HEK293 (cell line): ENCODE measurements around the gene FBXO9.

Source experiments
- CTCF ChIA-PET: fragments of 350-600 bp; formaldehyde crosslinking; extraction: SDS; loops from one replicate; lab custom pipeline; 2021; ENCODE audit warnings: antibody characterized with exemption; lab: Yijun Ruan, JAX
- POLR2A ChIA-PET: fragments of 300-600 bp; formaldehyde crosslinking; extraction: SDS; loops from one replicate; lab custom pipeline; 2020; ENCODE audit warnings: antibody characterized with exemption, inconsistent platforms; lab: Yijun Ruan, JAX
- H3K27ac ChIP-seq: fragments of 200-500 bp; sonication (Bioruptor generic); 2 replicates; pipeline ENCODE4 v1.5.1; 2014; ENCODE audit warnings: low read depth, low read length, control low read depth, inconsistent platforms; ENCODE audit errors: extremely low read depth
- H3K36me3 ChIP-seq, 2 experiments: fragments of 200-500 bp in 1 of 2; sonication (Bioruptor generic) in 1 of 2; 1 replicate in 1 of 2; 2 replicates in 1 of 2; pipeline ENCODE4 v1.5.1; 2014 to 2017; ENCODE audit warnings: inconsistent platforms in 2 of 2, low read length in 2 of 2; ENCODE audit not compliant: control insufficient read depth in 2 of 2, insufficient read depth in 1 of 2
- H3K4me1 ChIP-seq: fragments of 200-500 bp; sonication (Bioruptor generic); 2 replicates; pipeline ENCODE4 v1.5.1; 2014; ENCODE audit warnings: mild to moderate bottlenecking, low read length, inconsistent platforms; ENCODE audit not compliant: control insufficient read depth, insufficient read depth
- H3K4me3 ChIP-seq: 2 replicates; pipeline ENCODE4 v1.5.1; 2011; ENCODE audit warnings: low read depth, mild to moderate bottlenecking, control low read depth, low read length, moderate library complexity
- H3K9me3 ChIP-seq: fragments of 200-500 bp; sonication (Bioruptor generic); 2 replicates; pipeline ENCODE4 v1.5.1; 2014; ENCODE audit warnings: low read depth, low read length, inconsistent platforms; ENCODE audit not compliant: control insufficient read depth, insufficient read depth
- TCF7L2 ChIP-seq: IDR thresholded peaks from 2 replicates; pipeline ENCODE4 v1.6.1; 2011; ENCODE audit warnings: low read depth, mild to moderate bottlenecking, inconsistent platforms, low read length, moderate library complexity, borderline replicate concordance
- YY2 ChIP-seq: fragments of 450-650 bp; formaldehyde crosslinking; IDR thresholded peaks from 2 replicates; pipeline ENCODE4 v1.5.1; 2016; ENCODE audit warnings: missing biosample characterization, missing genetic modification characterization
- ZBTB1 ChIP-seq: fragments of 450-650 bp; formaldehyde crosslinking; IDR thresholded peaks from 2 replicates; pipeline ENCODE4 v1.5.1; 2016; ENCODE audit warnings: missing biosample characterization, missing genetic modification characterization
- ZBTB20 ChIP-seq: fragments of 450-650 bp; formaldehyde crosslinking; IDR thresholded peaks from 2 replicates; pipeline ENCODE4 v1.5.1; 2016; ENCODE audit warnings: missing biosample characterization, missing genetic modification characterization
- ZBTB21 ChIP-seq: fragments of 450-650 bp; formaldehyde crosslinking; IDR thresholded peaks from 2 replicates; pipeline ENCODE4 v1.5.1; 2017; ENCODE audit warnings: missing biosample characterization, missing genetic modification characterization
- ZNF121 ChIP-seq: fragments of 450-650 bp; formaldehyde crosslinking; IDR thresholded peaks from 2 replicates; pipeline ENCODE4 v1.5.1; 2016; ENCODE audit warnings: missing biosample characterization, missing genetic modification characterization
- ZNF157 ChIP-seq: fragments of 450-650 bp; formaldehyde crosslinking; IDR thresholded peaks from 2 replicates; pipeline ENCODE4 v1.5.1; 2016; ENCODE audit warnings: missing biosample characterization, missing genetic modification characterization
- ZNF248 ChIP-seq: fragments of 450-650 bp; formaldehyde crosslinking; IDR thresholded peaks from 2 replicates; pipeline ENCODE4 v1.5.1; 2017; ENCODE audit warnings: missing biosample characterization, missing genetic modification characterization
- ZNF26 ChIP-seq: fragments of 450-650 bp; formaldehyde crosslinking; IDR thresholded peaks from 2 replicates; pipeline ENCODE4 v1.5.1; 2016; ENCODE audit warnings: missing biosample characterization, missing genetic modification characterization
- ZNF302 ChIP-seq: fragments of 450-650 bp; formaldehyde crosslinking; IDR thresholded peaks from 2 replicates; pipeline ENCODE4 v1.5.1; 2016; ENCODE audit warnings: missing biosample characterization, missing genetic modification characterization, low read depth
- ZNF416 ChIP-seq: fragments of 450-650 bp; formaldehyde crosslinking; IDR thresholded peaks from 2 replicates; pipeline ENCODE4 v1.5.1; 2016; ENCODE audit warnings: missing biosample characterization, missing genetic modification characterization
- ZNF426 ChIP-seq: fragments of 450-650 bp; formaldehyde crosslinking; IDR thresholded peaks from 2 replicates; pipeline ENCODE4 v1.5.1; 2017; ENCODE audit warnings: missing biosample characterization, missing genetic modification characterization, mild to moderate bottlenecking, inconsistent platforms, moderate library complexity
- ZNF544 ChIP-seq: fragments of 450-650 bp; formaldehyde crosslinking; IDR thresholded peaks from 2 replicates; pipeline ENCODE4 v1.5.0; 2017; ENCODE audit warnings: missing biosample characterization, missing genetic modification characterization
- ZNF549 ChIP-seq: fragments of 450-650 bp; IDR thresholded peaks from 2 replicates; pipeline ENCODE4 v1.5.1; 2018; ENCODE audit warnings: missing biosample characterization, missing genetic modification characterization, mild to moderate bottlenecking, inconsistent platforms, moderate library complexity
- ZNF580 ChIP-seq: fragments of 450-650 bp; formaldehyde crosslinking; IDR thresholded peaks from 2 replicates; pipeline ENCODE4 v1.5.1; 2016; ENCODE audit warnings: missing biosample characterization, missing genetic modification characterization
- ZNF610 ChIP-seq: fragments of 450-650 bp; formaldehyde crosslinking; IDR thresholded peaks from 2 replicates; pipeline ENCODE4 v1.5.1; 2016; ENCODE audit warnings: missing biosample characterization, missing genetic modification characterization, borderline replicate concordance
- ZNF654 ChIP-seq: fragments of 450-650 bp; formaldehyde crosslinking; IDR thresholded peaks from 2 replicates; pipeline ENCODE4 v1.5.1; 2016; ENCODE audit warnings: low read depth, missing biosample characterization, missing genetic modification characterization
- ZNF692 ChIP-seq: fragments of 450-650 bp; formaldehyde crosslinking; IDR thresholded peaks from 2 replicates; pipeline ENCODE4 v1.5.1; 2016; ENCODE audit warnings: missing biosample characterization, missing genetic modification characterization
- TF ChIP-seq, protein P1 (sequence below): fragments of 450-650 bp; formaldehyde crosslinking; IDR thresholded peaks from 2 replicates; pipeline ENCODE4 v1.5.1; 2016; ENCODE audit warnings: missing biosample characterization, missing genetic modification characterization, borderline replicate concordance
- TF ChIP-seq, protein P2 (sequence below): fragments of 450-650 bp; formaldehyde crosslinking; IDR thresholded peaks from 2 replicates; pipeline ENCODE4 v1.5.1; 2017; ENCODE audit warnings: missing biosample characterization, missing genetic modification characterization

FBXO9 gene

DNA sequence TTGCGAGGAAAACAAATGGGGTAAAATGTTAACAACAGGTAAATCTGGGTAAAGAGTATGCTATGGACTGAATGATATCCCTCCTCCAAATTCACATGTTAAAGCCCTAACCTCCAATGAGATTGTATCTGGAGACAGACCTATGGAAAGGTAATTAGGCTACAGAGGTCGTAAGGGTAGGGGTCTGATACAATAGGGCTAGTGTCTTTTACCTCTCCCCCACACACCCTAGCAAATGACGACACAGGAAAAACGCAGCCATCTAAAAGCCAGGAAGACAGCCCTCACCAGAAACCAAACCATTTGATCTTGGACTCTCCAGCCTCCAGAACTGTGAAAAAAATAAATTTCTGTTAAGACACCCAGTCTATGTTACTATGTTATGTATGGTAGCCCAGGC lies 20.6 kb upstream of the FBXO9 start:
- no peak for TF ChIP-seq ZNF610 (tag by site-specific recombination)
- TF ChIP-seq ZNF302 (tag by site-specific recombination), result no peak
- TF ChIP-seq, protein P1, sequence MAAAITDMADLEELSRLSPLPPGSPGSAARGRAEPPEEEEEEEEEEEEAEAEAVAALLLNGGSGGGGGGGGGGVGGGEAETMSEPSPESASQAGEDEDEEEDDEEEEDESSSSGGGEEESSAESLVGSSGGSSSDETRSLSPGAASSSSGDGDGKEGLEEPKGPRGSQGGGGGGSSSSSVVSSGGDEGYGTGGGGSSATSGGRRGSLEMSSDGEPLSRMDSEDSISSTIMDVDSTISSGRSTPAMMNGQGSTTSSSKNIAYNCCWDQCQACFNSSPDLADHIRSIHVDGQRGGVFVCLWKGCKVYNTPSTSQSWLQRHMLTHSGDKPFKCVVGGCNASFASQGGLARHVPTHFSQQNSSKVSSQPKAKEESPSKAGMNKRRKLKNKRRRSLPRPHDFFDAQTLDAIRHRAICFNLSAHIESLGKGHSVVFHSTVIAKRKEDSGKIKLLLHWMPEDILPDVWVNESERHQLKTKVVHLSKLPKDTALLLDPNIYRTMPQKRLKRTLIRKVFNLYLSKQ (tag by site-specific recombination), result no peak
- TF ChIP-seq ZBTB20 (tag by site-specific recombination), result no peak
- no peak for TF ChIP-seq TCF7L2
- TF ChIP-seq ZNF544 (tag by site-specific recombination), result no peak
- TF ChIP-seq ZNF26 (tag by site-specific recombination), result no peak
- TF ChIP-seq ZNF692, result no peak
- Histone ChIP-seq H3K9me3 (no peaks in the 10 kb centered on the region), H3K4me3 (no peak overlapping the region), H3K27ac (no peak overlapping the region), H3K36me3 (peaks cover 4 to 21% of the 10 kb centered on the region in 2 experiments; a peak in 2 of 3 replicates), H3K4me1 (peaks cover 2% of the 10 kb centered on the region; the same call in 1 of the 2 replicates)
- ChIA-PET POLR2A (no interaction called here), CTCF (interaction anchor here (0.6 kb wide), 1 partner anchor 46 kb away, joined by 3 read pairs; no protein-coding TSS in a partner anchor)

GRCh38 chr6:53045891-53046673 lies 19.1 kb upstream of the FBXO9 start:
- H3K4me1 ChIP-seq, result peaks cover 2% of the 10 kb centered on the region; the same call in 1 of the 2 replicates
- no peak overlapping the region for H3K4me3 ChIP-seq
- ChIA-PET CTCF (interaction anchor here (0.6 kb wide), 2 partner anchors 16 to 53 kb away, joined by 3 read pairs; no protein-coding TSS in a partner anchor), POLR2A (no interaction called here)
- TF ChIP-seq ZNF416 (tag by site-specific recombination), result no peak
- no peak for TF ChIP-seq ZNF157 (tag by site-specific recombination)
- no peak for TF ChIP-seq ZNF580
- no peak overlapping the region for H3K27ac ChIP-seq
- no peaks in the 10 kb centered on the region for H3K9me3 ChIP-seq
- peaks cover 0 to 6% of the 10 kb centered on the region in 2 experiments; a peak in 1 of 3 replicates for H3K36me3 ChIP-seq

GRCh38 chr6:53048431-53049195 lies 16.6 kb upstream of the FBXO9 start:
- POLR2A ChIA-PET, result interaction anchor here (0.7 to 1.0 kb wide), 2 partner anchors 8 to 17 kb away, joined by 3 read pairs; partner anchors contain the start of gene FBXO9

More at GRCh38 chr6:53048431-53049195, 16.6 kb upstream of the FBXO9 start:
- no peaks in the 10 kb centered on the region for H3K9me3 ChIP-seq
- TF ChIP-seq ZBTB21 (tag by site-specific recombination) (no peak), ZNF248 (tag by site-specific recombination) (no peak), ZNF654 (tag by site-specific recombination) (no peak), ZNF549 (no peak), ZNF121 (tag by site-specific recombination) (no peak), YY2 (no peak), ZBTB1 (no peak), ZNF426 (tag by site-specific recombination) (no peak)
- TF ChIP-seq, protein P2, sequence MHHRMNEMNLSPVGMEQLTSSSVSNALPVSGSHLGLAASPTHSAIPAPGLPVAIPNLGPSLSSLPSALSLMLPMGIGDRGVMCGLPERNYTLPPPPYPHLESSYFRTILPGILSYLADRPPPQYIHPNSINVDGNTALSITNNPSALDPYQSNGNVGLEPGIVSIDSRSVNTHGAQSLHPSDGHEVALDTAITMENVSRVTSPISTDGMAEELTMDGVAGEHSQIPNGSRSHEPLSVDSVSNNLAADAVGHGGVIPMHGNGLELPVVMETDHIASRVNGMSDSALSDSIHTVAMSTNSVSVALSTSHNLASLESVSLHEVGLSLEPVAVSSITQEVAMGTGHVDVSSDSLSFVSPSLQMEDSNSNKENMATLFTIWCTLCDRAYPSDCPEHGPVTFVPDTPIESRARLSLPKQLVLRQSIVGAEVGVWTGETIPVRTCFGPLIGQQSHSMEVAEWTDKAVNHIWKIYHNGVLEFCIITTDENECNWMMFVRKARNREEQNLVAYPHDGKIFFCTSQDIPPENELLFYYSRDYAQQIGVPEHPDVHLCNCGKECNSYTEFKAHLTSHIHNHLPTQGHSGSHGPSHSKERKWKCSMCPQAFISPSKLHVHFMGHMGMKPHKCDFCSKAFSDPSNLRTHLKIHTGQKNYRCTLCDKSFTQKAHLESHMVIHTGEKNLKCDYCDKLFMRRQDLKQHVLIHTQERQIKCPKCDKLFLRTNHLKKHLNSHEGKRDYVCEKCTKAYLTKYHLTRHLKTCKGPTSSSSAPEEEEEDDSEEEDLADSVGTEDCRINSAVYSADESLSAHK (tag by site-specific recombination), result no peak
- H3K4me3 ChIP-seq, result no peak overlapping the region
- peaks cover 2% of the 10 kb centered on the region; the same call in 1 of the 2 replicates for H3K4me1 ChIP-seq
- no peaks in the 10 kb centered on the region for H3K36me3 ChIP-seq
- no peak overlapping the region for H3K27ac ChIP-seq
- CTCF ChIA-PET, result interaction anchor here (1.0 kb wide), 1 partner anchor 53 kb away, joined by 3 read pairs; the partner anchor contains the start of gene GSTA4
